Hematopoietic multipotent progenitor cell treated with erythropoietin and hydrocortisone succinate and interleukin-3 and kit ligand, for 17 days (in vitro differentiated cells): Measurements from ENCODE around the gene PRKAR2A.
"Not testable (repeated sequence)": the region's sequence is repeated elsewhere in the genome, so short reads cannot be mapped to it uniquely, and the experiment has no call there.

Source experiments
- DNase-seq: peaks from one replicate; pipeline ENCODE4 v3.0.0-alpha.2; 2015; ENCODE audit warnings: low spot score

PRKAR2A gene

DNA sequence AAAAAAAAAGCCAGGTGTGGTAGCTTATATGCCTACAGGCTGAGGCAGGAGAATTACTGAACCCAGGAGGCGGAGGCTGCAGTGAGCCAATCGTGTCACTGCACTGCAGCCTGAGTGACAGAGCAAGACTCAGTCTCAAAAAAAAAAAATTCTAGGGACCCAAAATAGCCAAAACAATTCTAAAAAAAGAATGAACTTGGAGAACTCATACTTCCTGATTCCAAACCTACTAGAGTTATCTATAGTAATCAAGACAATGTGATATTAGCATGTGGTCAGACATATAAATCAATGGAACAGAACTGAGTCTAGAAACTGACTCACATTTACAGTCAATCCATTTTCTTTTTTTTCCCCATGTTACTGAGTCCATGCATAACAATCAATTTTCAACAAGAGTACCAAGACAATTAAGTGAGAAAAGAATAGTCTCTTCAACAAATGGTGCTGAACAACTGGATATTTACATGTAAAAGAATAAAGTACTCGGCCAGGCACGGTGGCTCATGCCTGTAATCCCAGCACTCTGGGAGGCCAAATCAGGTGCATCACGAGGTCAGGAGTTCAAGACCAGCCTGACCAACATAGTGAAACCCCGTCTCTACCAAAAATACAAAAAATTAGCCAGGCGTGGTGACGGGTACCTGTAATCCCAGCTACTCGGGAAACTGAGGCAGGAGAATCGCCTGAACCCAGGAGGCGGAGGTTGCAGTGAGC is 11.9 kb downstream of the PRKAR2A start:
- no peak for DNase-seq

DNA sequence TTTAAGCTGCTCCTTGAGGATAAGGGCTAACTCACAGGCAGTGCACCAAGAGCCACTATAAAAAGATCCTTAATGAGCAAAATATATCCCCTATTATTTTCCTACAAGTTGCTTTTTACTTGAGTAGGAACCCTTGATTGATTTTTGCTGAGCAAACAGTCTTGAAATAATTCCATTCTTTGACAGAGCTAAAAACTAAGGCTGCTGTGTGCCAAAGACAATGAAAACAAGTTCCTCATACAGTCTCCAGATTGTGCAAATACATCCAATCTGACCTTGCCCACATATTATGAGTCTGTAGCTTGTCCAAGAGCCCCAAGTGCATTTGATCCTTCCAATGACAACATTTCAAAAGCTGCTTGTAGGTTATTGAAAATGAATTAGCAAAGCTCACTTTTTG is 15.0 kb downstream of the PRKAR2A start:
- no peak for DNase-seq

DNA sequence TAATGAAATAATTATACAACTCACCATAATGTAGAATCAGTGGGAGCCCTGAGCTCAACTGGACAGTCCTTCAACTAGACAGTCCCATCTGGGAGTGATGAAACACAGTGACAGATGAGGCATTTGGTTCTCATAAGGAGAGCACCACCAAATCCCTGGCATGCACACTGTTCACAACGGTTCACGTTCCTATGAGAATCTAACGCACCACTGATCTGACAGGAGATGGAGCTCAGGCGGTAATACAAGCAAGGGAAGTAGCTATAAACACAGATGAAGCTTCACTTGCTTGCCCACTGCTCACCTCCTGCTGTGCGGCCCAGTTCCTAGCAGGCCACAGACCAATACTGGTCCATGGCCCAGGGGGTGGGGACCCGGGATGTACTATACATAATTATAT is 17.0 kb downstream of the PRKAR2A start:
- DNase-seq = no peak

DNA sequence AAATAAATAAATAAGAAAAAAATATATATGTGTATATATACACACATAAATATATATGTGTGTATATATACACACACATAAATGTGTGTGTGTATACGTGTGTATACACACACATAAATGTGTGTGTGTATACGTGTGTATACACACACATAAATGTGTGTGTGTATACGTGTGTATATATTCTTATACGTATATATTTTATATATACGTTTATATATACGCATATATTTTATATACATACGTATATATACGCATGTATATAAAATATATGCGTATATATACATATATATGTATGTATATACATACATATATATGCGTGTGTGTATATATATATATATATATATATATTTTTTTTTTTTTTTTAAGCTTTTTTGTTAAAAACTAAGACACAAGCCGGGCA is 18.1 kb downstream of the PRKAR2A start:
- DNase-seq = not testable (repeated sequence)

DNA sequence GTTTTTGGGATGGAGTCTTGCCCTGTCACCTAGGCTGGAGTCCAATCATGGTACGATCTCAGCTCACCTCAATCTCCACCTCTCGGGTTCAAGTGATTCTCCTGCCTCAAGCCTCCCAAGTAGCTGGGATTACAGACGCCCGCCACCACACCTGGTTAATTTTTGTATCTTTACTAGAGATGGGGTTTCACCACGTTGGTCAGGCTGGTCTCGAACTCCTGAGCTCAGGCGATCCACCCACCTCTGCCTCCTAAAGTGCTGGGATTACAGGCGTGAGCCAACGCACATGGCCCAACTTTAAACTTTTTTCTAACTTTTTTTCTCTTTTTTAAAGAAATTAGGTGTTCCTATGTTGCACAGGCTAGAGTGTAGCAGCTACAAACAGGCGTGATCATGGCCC is 19.8 kb downstream of the PRKAR2A start:
- DNase-seq = not testable (repeated sequence)

DNA sequence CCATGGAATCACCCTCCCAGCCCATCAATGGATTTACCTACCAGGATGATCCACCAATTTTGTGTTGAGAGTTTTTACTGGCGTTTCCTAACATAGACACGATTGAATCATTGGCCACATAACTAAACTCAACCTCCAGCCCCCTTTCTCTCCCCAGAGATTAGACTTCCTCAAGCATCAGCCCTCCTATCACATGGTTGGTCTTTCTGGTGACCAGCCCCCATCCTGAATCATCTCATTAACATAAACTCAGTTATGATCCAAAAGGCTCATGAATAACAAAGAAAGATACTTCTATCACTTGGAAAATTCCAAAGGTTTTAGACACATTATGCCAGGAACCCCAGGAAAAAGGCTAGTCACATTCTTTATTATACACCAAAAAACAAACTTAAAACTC is 21.2 kb downstream of the PRKAR2A start:
- DNase-seq = no peak

DNA sequence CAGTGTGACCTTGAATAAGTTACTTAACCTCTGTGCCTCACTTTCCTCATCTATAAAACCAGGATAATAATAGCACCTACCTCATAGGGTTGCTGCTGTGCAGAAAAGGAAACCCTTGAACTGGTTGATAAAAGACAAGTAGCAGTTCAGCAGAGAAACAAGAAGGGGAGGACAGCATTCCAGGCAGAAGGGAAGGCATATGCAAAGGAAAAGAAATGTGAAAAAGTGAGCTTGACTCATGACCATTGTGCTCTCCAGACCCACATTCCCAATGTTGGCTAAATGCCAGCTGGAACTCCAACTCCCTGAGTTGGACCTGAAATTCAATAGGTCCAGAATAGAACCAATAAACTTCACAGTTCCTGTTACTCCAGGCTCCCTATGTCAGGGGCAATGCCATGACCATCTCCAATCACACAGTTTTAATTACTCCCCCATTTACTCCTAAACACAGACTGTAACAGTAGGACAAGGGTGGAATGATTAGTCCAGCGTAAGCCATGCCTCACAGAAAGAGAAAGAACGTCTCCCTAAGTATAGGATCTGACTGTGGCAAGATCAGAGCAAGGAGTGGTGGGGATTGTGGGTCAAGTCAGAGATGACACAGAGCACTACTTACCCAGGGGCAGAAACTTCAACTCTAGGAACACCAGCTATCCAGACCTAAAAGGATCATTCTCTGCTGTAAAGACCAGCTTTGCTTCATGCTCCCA is 26.9 kb downstream of the PRKAR2A start:
- DNase-seq = no peak

DNA sequence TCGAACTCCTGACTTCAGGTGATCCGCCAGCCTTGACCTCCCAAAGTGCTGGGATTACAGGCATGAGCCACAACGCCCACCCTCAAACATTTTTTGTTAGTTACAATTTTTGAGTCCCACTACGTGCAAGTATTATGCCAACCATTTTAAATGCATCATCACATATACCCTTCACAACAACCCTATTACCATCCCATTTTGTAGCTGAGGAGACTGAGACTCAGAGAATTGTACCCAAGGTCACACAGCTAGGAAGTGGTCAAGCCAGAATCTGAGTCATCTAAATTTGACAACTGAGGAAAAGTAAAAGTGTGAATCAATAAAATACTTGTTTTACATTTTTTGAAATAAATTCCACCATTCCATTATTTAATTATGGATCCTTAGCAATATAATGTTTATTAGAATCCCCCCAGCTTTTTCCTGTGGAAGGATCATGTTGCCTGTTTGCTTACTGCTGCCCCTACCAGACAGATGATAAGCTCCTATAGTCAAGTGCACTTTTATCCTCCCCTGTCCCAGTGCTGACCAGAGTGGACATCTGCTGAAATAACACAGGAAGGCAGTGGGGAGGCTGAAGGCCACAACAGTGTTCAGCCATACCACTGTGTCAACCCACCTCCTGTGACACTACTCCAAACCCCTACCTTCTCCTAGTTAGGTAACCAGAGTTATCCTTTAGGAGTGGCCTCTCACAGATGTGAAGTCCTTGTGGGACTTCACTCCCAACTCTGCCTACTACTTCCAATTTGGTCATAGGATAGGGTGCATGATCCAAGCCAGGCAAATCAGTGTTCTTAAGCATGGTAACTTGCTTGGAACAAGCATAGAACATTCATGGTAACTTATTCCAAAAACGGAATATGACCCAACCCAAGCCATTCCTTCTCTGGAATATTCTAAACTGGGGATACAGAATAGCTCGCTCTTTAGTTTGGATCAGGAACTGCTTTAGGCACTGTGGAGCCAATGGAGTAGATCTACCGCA is 28.1 kb downstream of the PRKAR2A start:
- no peak for DNase-seq

DNA sequence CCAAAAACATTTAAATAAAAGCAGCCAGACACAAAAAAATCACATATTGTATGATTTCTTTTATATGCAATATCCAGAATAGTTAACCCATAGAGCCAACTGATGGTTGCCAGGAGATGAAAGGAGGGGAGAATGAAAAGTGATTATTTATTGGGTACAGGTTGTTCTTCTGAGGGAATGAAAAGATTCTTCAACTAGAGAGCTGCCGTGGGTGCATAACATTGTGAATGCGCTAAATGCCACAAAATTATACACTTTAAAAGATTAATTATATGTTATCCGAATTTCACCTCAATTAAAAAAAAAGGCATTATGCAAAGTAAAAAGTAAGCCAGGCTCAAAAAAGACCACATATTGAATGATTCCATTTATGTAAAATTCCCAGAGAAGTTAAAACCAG is 36.1 kb downstream of the PRKAR2A start:
- DNase-seq = no peak

DNA sequence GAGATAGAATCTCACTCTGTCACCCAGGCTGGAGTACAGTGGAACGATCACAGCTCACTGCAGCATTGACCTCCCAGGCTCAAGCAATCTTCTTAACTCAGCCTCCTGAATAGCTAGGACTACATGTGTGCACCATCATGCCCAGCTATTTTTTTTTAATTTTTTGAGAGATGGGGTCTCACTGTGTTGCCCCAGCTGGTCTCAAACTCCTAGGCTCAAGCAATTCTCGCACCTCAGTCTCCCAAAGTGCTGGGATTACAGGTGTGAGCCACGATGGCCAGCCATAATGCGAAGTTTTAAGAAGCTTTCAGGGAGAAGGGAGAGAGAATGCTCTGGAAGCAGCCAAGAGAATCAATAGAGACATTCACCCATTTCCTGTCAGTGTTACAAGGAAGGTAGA is 42.7 kb downstream of the PRKAR2A start:
- no peak for DNase-seq

DNA sequence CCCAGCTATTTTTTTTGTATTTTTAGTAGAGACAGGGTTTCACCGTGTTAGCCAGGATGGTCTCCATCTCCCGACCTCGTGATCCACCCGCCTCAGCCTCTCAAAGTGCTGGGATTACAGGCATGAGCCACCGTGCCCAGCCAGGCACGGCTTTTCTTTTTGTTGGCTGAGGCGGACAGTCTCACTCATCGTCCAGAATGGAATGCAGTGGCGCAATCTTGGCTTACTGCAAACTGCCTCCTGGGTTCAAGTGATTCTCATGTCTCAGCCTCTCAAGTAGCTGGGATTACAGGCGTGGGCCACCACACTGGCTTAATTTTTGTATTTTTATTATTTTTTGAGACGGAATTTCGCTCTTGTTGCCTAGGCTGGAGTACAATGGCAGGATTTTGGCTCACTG is 46.8 kb downstream of the PRKAR2A start:
- not testable (repeated sequence) for DNase-seq

DNA sequence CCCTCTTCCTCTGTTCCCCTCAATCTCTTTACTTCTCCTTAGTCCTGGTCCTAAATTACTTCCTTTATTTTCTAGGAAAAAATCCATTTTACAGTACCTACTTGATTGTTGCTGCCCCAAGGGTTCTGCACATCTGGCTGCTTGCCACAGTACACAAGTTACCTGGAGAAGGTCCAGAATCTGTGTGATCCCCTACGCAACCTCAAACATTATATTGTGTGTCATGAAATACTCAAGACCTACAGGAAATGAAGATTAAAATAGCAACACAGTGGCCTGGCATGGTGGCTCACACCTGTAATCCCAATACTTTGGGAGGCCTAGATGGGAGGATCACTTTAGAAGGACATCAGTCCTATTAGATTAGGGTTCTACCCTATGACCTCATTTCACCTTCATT is 48.7 kb downstream of the PRKAR2A start:
- no peak for DNase-seq

DNA sequence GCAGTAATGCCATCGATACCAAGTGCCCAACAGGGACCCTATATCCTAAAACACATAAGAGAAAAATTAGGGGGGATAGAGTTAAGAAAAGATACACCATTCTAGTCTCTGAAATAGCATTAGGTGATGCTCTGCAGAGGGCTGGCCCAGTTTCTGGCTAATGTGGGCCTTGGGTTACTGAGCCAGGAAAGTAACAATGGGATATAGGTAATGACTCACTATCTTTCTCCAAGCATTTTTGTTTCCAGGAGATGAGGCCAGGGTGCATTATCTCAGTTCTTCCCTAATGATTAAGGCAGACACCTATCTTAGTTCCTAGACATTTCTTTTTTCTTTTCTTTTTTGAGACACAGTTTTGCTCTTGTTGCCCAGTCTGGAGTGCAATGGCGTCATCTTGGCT is 50.0 kb downstream of the PRKAR2A start:
- DNase-seq = no peak

DNA sequence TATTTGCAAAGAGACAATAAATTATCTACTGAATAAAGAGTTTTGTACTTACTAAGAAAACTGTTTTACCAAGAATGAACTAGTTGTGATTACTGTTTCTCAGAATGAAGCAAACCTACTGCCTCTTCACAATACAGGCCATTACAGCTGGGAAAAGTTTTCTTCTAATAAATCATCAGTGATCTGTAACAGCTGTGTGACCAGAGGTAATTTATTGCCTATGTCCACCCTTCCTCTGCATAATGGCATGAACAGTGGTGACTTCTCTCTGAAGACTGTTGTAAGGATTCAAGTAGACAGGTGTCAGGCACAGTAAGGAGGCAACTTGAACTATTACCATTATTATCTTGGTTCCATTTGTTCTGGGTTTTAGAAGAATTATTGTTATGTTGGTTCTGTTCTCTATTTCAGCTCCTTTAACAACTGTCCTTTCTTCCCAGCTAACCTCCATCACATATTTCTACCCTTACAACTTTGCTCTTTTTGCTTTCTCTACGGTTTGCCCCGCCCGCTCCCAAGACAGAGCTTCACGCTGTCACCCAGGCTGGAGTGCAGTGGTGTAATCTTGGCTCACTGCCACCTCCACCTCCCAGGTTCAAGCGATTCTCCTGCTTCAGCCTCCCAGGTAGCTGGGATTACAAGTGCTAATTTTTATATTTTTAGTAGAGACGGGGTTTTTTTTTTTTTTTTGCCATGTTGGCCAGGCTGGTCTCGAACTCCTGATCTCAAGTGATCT is 51.5 kb downstream of the PRKAR2A start:
- DNase-seq = no peak

DNA sequence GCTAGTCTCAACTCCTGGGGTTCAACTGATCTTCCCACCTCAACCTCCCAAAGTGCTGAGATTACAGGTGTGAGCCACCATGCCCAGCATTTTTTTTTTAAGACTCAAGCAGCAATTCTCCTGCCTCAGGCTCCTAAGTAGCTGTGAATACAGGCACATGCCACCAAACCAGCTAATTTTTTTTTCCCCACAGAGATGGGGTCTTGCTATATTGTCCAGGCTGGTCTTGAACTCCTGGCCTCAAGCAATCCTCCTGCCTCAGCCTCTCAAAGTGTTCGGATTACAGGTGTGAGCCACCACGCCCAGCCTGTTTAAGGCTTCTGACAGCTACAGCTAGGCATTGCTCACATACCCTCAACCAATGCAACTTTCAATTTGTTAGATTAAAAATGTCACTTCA is 54.2 kb downstream of the PRKAR2A start:
- DNase-seq = not testable (repeated sequence)

DNA sequence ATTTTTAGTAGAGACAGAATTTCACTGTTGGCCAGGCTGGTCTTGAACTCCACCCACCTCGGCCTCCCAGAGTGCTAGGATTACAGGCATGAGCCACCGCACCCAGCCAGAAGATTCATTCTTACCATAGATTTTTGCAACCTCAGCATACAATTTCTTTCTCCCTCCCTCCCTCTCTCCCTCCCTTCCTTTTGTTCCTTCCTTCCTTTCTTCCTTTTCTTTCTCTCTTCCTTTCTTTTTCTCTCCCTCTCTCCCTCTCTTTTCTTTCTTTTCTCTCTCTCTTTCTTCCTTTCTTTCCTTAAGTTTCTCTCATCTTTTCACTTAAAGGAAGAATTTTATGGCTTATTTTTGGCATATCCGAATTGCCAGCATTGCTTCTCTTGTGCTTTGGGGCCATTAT is 58.0 kb downstream of the PRKAR2A start:
- DNase-seq = no peak

DNA sequence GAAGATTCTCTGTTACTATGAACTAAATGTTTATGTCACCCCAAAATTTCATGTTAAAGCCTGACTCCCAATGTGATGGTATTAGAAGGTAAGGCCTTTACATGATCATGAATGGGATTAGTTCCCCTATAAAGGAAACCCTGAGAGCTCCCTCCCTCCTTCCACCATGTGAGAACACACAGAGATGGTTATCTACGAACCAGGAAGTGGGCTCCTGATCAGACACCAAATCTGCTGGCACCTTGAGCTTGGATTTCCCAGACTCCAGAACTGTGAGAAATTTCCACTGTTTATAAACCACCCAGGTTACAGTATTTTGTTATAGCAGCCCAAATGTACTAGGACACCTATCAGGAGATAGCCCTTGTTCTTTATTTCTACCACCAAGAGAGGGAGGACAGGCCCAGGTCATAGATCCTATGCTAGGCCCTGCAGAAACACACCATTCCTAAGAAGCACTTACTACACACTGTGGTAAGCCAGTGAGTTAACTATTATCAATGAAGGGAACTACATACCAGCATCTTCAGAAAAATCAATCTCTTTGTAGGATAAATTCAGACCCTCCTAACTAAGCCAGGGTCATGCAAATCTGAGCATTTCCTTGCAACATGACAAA is 59.0 kb downstream of the PRKAR2A start:
- DNase-seq = no peak

DNA sequence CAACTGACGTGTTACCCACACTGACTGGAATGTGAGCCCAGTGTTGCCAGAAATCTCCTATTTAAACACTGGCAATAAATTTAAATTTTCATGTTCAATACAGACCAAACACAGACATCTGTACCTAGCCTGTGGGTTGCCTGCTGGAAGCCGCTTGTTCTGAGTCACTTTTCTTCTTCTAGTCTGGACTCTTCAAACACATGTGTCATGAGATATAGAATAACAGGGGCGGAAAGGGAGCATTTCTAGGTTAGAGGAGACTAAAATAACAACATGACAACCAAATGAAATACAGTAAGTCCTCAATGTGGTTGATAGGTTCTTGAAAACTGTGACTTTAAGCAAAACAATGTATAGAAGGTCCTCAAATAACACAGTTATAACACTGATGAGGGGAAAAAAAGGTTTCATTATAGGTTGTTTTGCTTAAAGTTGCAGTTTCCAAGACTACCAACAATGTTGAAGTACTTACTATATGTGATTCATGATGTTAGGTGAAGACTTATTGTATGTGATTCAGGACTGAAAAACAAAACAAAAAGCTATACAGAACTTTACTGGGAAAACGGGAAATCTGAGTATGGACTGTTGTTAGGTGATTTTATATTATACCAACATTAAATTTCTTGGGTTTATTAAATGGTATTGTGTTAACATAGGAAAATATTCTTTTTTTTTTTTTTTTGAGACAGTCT is 63.1 kb downstream of the PRKAR2A start:
- DNase-seq = no peak

DNA sequence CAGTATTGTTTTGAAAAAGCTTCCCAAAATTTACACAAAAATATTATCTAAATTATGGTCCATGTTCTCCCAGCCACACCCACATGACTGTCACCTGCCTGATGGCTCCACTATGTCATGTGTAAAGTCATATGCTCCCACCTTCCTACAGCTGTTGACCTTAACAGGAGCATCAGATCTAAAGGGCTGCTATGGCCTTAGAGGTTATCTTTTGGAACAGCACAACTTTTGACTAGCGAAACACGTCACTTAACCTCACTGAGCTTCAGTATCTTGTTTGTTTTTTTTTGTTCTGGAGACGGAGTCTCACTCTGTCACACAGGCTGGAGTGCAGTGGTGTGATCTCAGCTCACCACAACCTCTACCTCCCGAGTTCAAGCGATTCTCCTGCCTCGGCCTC is 64.4 kb downstream of the PRKAR2A start:
- no peak for DNase-seq

DNA sequence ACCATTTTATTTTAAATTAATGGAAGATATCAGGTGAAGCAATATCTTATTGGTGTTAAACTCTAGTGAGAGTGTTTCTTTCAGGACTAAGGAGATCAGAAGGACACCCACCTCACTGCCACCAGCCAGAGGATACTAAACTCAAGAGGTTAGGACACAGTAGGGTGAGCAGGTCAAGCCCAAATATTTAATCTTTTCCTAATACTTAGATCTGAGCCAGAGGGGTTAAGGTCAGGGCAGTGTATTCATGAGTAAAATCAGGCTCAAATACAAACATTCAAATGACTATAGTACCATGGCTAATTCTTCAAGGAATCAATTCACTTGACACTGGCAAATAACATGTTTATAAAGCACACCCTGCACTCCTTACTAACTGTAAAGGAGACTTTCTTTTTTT is 65.6 kb downstream of the PRKAR2A start:
- DNase-seq = no peak

DNA sequence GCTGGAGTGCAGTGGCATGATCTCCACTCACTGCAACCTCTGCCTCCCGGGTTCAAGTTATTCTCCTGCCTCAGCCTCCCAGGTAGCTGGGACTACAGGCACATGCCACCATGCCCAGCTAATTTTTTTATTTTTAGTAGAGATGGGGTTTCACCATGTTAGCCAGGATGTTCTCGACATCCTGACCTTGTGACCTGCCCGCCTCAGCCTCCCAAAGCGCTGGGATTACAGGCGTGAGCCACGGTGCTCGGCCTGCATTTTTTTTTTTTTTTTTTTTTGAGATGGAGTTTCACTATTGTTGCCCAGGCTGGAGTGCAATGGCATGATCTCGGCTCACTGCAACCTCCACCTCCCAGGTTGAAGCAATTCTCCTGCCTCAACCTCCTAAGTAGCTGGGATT is 69.1 kb downstream of the PRKAR2A start:
- DNase-seq = not testable (repeated sequence)
